DMS153 (cell line): ENCODE results near the gene MRPL49.
A peak's percentile ranks its signal among the peaks of the same experiment; 100 is the strongest.

Experiments used
- DNase-seq: peaks from one replicate; lab custom pipeline; 2025; lab: John Stamatoyannopoulos, UW

Gene MRPL49

DNA sequence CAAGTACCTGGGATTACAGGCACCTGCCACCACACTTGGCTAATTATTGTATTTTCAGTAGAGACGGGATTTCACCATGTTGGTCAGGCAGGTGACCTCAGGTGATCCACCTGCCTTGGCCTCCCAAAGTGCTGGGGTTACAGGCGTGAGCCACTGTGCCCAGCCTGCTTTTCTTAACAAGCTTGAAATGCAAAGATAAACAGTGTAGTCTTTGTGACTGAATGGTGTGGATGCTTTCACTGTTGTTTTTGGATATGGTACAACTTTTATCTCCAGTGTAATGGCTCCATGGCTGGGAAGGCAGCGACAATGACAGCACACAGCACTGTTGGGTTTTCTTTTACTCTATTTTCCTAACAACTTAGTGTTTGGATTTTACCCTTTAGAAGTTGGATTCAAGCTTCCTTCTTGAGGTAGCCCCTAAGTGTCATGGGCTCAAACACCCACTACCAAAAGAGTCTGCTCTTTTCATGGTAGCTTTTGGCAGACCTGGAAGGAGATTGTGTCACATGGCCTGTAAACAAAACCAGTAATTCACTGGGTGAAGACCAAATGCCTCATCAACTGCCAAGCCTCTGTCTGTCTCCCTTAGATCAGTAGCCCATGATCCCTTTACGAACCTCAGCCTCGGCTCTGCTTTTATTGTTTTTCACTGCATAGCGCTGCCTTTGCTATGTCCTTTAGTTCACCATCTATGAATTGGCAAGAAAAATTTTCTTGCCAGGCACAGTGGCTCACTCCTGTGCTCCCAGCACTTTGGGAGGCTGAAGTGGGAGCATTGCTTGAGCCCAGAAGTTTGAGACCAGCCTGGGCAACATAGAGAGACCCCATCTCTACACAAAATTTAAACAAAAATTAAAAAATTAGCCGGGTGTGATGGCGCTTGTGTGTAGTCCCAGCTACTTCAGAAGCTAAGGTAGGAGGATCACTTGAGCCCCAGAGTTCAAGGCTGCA is 19.7 kb upstream of the MRPL49 start:
- DNase-seq = peak; percentile 38

DNA sequence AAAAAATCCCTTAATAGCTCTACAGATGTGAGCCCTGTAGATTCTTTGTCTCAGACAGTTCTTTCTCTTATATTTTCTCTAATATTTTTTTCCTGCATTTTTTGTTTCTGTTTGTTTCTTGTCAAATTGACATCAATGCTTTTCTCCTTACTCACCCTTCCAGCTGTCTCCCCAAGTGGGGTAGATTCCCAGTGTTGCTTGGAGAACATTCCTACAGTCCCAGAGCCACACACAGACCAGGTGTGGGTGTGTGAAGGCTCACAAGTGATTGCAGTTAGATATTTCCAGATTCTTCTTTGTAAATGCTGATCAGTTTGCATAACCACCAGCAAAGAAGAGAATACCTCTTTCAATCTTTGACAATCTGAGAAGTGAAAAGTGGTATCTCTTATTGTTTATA is 18.6 kb upstream of the MRPL49 start:
- DNase-seq = no peak

DNA sequence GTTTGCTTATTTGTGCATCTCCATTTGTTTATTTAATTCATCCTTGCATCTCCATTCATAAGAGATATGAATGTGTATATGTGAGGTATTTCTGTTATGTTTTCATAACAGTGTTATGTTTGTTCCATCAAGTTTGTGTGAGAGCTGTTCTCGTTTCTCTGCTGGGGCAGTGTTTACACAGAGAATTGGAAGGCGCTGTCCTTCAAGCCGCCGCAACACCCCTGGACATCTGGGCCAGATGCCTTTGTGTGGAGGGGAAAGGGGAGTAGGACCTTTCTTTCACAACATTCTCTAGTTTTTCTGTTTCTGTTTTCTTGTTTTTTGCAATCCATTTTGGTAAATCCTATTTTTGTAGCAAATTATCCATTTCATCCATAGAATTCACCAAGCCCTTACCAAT is 17.5 kb upstream of the MRPL49 start:
- no peak for DNase-seq

- DNase-seq = no peak
Measured at GRCh38 chr11:65107078-65107477, 15.0 kb upstream of the MRPL49 start.

GRCh38 chr11:65107751-65108468 is 14.2 kb upstream of the MRPL49 start:
- no peak for DNase-seq

GRCh38 chr11:65108469-65109123 is 13.5 kb upstream of the MRPL49 start:
- DNase-seq = no peak

GRCh38 chr11:65109231-65110198 is 12.6 kb upstream of the MRPL49 start:
- DNase-seq = no peak

DNA sequence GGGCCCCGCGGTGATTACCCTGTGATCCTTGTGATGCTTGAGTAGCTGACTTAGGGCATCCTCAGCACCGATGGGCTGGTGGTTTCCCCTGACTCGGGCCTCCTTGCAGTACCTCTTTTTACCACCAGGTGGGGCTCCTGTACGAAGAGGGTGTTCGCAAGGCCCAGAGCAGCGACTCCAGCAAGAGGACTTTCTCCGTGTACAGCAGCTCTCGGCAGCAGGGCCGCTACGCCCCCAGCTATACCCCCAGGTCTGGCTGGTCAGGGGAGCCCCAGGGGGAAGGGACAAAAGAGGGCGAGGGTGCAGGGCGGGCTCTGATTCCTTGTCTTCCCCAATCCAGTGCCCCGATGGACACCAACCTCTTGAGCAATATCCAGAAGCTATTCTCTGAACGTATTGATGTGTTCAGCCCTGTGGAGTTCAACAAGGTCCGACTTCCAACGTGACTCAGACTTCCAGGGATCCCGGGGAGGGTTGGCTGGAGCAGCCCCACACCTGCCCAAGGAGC is 11.7 kb upstream of the MRPL49 start:
- peak; percentile 55 for DNase-seq

DNA sequence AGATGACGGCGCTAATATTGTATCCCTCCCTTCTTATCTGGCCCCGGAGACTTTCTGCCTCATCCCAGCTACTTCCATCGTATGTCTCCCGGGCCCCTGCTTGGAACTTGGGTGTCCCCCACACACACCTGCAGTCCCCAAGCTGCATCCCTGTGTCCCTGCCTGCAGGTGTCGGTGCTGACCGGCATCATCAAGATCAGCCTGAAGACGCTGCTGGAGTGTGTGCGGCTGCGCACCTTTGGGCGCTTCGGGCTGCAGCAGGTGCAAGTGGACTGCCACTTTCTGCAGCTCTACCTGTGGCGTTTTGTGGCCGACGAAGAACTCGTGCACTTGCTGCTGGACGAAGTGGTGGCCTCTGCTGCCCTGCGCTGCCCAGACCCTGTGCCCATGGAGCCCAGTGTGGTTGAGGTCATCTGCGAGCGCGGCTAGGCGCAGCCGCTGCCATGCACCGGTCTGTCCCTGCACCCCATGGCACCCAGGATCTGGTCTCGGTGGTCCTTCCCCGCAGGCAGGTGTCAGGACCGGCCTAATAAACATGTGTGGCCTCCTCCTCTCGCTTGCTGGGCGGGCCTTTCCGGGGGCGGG is 10.9 kb upstream of the MRPL49 start:
- DNase-seq = no peak

DNA sequence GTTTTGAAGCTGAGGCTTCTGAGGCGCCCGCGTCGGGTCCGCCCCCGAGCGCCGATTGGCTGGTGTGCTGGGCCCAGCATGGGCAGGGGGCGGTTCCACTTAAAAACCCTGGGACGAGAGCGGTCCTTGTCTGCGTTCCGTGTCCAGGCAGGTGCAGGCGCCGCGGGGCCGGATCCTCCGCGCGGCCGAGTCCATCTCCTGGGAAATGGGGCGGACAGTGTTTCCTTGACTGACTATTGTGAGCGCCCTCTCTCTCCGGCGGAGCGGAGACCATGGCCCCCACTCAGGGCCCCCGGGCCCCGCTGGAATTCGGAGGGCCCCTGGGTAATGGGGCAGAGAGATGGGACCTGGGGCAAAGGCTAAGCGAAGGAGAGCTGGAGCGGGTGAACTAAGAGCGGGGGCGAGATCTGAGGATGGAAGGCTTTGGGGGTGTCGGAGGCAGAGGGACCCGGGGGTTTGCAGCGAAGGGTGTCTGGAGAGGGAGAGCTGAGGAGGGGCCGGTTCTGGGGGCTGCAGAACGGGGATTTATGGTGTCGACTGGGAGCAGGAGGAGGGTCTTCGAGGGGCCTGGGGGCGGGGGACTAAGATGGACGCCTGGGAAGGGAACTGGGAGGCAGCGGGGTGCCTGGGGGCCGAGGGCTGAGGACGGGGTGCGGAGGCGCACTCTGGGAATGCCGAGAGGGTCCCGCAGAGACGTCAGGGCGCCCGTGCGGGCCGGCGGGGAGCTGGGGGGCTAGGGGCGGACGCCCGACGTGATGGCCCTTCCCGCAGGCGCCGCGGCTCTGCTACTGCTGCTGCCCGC is 10.2 kb upstream of the MRPL49 start, which contains the start of gene TM7SF2:
TSS of gene TM7SF2 (plus strand) at position 129 of the 802 bp plus-strand sequence. CDS start at position 273, 144 bp downstream.
- DNase-seq = peak; percentile 93

DNA sequence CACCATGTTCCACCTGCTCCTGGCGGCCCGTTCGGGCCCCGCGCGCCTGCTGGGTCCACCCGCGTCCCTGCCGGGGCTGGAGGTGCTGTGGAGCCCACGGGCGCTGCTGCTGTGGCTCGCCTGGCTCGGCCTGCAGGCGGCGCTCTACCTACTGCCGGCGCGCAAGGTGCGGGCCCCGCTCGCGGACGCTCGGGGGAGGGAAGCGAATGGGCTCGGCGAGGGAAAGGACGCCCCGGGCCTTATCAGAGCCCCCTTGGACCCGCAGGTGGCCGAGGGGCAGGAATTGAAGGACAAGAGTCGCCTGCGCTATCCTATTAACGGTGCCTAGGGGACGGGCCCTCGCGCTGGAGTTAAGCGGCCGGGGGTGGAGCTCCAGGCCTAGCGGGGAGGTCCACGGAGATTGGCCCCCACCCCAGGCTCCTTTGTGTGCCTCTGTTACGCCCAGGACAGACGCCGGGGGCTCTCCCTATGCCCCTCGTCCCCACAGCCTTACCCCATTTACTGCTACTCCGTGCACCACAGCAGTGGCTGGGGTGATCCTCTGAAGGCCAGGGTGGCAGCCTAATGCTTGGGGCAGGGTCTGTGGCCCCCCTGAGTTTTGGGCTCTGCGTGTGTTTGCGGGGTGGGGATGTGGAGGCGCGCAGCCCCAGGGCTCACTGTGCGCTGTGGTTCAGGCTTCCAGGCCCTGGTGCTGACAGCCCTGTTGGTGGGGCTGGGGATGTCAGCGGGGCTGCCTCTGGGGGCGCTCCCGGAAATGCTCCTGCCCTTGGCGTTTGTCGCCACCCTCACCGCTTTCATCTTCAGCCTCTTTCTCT is 9.4 kb upstream of the MRPL49 start:
- DNase-seq = peak; percentile 16

DNA sequence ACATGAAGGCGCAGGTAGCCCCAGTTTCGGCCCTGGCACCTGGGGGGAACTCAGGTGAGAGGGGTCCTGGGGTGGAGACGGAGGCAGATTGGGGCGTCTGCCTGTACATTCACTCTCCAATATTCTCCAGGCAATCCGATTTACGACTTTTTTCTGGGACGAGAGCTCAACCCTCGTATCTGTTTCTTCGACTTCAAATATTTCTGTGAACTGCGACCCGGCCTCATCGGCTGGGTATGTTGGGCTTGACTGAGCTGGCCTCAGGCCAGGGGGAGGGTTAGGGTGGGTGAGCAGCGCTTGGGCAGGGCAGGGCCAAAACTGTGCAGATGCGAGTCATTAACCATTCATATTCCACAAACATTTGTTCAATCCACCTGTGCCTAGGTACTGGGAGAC is 8.8 kb upstream of the MRPL49 start:
- DNase-seq = no peak

DNA sequence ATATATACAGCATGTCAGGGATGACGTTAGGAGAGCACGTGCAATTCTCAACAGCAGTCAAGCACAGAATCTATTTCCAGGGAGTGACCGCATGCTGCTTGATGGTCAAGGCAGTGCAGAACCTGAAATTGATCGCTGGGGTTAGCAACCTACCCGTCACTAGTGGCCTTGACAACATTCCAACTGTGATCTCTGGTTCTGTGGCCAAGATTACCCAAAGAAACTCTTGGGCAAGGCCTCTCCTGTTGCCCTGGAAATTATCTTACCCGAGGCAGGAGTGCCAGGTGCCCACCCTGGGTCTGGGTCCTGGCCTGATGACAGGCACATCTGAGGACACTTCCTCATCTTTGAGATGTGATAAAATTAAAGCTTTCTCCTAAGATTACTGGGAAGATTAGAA is 8.3 kb upstream of the MRPL49 start:
- no peak for DNase-seq

DNA sequence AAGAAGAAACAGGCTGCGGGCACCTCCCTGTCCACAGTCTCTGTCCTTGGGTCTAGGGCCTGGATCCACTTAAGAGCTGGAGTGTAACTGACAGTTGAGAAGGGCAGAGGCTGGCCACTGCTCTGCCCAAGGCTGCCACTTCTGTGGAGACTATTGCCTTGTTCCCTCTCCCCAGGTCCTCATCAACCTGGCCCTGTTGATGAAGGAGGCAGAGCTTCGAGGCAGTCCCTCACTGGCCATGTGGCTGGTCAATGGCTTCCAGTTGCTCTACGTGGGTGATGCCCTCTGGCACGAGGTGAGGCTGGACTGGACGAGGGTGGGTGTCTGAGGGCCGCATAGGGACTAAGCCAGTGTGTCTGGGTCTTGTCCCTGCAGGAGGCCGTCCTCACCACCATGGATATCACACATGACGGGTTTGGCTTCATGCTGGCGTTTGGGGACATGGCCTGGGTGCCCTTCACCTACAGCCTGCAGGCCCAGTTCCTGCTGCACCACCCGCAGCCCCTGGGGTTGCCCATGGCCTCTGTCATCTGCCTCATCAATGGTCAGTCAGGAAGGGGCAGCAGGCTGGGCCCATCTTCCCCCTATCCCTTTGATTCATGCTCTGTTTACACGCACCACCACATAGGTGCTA is 7.5 kb upstream of the MRPL49 start:
- no peak for DNase-seq

DNA sequence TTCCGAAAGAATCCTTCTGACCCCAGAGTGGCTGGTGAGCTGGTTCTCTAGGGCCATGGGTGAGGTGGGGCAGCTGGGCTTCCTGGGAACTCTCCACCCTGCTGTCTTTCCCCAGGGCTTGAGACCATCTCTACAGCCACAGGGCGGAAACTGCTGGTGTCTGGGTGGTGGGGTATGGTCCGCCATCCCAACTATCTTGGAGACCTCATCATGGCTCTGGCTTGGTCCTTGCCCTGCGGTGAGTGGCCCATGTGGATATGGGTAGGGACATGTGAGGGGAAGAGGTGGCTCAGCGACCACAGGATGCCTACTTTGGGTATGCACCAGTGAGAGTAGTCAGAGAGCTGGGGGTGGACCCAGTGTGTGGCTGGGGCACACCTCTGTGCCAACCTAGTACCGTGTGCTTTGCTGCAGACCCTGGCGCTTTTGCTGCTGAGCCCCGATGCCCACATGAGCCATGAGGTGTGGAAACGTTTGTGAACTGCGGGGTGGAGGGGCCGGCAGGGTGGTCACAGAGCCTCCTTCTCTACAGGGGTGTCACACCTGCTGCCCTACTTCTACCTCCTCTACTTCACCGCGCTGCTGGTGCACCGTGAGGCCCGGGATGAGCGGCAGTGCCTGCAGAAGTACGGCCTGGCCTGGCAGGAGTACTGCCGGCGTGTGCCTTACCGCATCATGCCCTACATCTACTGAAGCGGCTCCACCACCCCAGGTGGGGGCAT is 6.6 kb upstream of the MRPL49 start:
- DNase-seq = no peak

DNA sequence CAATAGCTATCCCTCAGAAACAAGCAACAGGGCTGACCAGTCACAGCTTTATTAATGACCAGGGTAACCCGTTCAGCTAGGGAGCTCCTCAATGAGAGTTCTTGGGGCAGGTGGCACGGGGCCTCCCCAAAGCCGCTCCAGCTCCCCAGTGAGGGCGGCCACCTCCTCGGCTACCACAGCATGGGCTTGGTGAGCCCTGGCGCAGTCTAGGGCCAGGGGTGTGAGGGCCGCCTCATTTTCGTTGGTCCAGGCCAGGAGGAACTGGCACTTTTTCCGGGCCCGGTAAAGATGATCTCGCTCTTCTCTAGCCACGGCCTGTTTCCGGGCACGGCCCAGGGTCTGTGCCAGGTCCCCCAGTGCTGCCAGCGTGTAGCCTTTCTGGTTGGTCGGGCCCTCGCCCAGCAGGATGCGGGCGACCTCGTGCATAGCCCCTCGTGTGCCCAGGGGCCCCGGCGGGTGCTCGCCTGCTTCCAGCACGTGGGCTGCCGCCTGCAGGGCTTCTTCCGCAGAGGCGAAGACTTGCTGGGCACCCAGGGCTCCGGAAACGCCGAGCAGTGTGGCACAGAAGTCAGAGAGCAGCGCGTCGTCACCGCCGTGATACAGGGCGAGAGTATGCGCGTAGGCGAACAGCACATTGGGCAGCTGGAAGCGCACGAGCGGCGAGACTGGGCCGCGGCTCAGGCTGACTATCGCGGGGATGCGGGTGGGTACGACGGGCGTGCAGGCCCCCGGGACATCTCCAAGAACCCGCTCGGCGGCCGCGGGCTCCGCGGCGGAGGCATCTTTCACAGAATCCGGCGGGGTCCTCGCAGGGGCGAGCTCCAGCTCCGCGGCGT is 5.5 kb upstream of the MRPL49 start:
- DNase-seq = no peak
